Middle frontal gyrus (tissue), 1 donor: Measurements from ENCODE around the gene FOXD4L6.
"Not testable (repeated sequence)": the region's sequence is repeated elsewhere in the genome, so short reads cannot be mapped to it uniquely, and the experiment has no call there.

Source experiments
- DNase-seq: peaks from one replicate; pipeline ENCODE4 v3.0.0-alpha.2; 2015; ENCODE audit warnings: low spot score; ENCODE audit errors: extremely low spot score

FOXD4L6 gene

DNA sequence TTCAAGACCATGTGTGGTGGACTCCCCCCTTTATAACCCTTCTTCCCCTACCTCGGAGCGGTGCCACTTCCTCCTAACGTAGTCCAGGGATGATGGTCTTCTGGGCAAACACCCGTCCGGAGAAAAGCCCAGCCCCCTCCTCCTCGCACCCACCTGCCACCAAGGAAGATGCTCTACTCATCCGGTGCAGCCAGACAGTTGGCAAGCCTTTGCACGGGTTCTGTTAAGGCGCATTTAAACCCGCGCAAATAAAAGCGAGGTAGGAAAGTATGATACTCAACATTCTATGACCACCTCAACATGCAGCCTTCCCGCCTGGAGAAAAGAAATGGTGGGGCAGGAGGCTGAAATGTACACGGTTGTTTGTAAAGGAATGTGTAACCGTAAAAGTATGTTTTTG lies at the start of gene FOXD4L6:
FOXD4L6 (minus strand) TSS at position 101 of the 400 bp plus-strand sequence. CDS start 298 bp downstream, outside the sequence.
- not testable (repeated sequence) for DNase-seq

DNA sequence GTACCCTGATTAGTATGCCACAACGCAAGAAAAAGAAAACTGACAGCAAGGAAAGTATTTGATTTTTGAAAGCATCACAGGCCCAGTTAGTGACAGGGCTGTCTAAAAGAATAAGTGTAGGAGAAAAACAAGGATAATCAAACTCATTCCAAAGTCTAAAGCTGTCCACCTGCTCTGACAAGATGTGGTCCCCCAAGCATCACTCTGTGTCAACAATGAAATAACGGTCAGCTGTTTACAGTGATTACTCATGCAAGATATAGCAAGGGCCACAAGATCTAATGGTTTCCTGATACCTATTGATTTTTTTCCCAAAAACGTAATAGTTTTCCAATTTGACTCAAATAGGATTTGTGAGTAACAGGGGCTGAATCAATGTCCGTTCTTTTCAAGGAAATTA lies 46.5 kb upstream of the FOXD4L6 start:
- not testable (repeated sequence) for DNase-seq

- not testable (repeated sequence) for DNase-seq
Measured at GRCh38 chr9:41150116-41150515, 21.6 kb upstream of the FOXD4L6 start.

DNA sequence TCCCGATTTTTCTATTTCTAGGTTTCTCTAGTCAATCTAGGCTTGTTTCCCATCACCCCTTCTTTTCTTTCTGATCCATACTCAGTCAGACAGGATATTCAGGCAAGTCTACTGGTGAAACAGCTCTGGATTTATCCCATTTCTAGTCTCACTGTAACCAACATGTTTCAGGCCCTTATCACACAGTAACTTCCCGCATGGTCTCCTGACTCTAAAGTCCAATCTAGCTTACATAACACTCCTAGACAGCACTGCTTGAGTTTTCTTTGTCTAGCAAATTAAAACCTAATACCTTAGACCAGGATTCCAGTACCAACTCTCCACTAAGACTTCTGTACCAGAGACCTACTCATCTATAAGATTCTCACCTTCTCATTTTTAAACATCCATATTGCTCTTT lies 13.4 kb upstream of the FOXD4L6 start:
- not testable (repeated sequence) for DNase-seq

DNA sequence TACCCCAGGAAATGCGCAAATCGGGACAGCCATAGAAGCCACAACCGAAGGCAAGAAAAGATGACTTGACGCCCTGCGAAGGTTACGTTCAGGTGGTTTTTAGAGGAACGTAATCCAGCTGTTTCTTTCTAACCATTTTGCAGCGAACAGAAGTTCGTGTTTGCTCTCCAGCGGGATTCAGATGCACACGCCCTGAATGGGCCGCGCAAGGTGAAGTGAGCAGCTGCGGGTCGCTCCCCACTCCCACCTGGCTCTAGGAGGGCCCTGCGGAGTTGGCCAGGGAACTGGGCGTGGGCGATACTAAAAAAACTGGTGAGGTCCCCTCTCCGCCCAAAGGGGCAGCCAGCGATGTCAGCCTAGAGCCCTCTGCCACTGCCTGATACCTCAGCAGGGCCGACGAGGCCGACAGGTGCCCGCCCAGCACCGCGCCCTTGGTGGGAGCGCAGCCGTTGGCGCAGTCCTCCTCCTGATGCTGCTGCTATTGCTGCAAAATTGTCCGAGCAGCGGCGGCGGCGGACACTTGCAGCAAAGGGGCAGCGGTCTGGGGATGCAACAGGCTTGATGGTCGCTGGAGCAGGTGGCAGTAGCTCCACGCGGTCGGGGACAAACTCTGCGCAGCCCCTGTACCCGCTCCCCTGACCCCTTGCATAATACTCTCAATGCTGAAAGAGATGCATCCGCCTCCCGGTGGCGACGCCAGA lies 1.6 kb downstream of the FOXD4L6 start:
- DNase-seq = not testable (repeated sequence)

- DNase-seq = not testable (repeated sequence)
Measured at GRCh38 chr9:41125936-41126335, 2.5 kb downstream of the FOXD4L6 start.

GRCh38 chr9:41125109-41125658 lies 3.3 kb downstream of the FOXD4L6 start:
- DNase-seq = not testable (repeated sequence)

DNA sequence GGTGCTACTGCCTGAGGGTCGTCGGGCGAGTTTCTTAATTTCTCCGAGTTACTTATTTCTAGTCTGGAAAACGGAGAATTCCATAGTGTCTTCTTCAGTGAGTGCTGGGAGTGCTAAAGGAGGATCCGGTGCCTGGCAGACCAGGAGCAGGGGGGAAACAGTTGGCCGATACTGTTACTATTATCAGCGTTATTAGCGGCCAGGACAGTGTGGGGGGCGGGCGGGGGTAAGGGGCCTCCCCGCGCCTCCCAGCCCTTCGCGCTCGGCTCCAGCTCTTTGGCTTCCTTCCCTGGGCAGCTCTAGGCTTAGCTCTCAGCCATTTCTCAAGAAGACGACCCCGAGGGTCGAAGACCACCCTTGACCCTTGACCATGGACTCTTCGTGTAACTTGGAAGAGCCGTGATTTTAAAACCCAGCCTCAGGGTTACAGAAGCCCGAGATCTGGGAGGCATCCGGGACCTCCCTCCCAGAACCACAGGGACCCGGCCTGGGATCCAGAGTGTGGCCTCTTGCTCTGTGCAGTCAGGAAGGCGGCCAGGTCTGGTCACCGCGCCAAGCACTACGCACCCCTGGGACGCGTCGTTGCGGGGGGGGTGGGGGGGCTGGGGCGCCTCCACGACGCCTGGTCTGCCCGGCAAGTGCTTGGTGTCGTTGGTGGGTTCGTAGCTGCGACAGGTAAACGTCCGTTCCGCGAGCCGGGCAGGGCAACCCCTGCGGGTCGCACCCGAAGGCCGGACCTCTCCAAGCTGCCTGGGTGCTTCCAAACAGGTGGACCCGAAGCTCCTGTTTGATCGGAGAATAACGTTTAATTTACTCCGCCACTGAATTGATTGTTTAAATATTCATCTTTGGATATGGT lies 4.0 kb downstream of the FOXD4L6 start:
- not testable (repeated sequence) for DNase-seq

GRCh38 chr9:41123812-41124211 lies 4.7 kb downstream of the FOXD4L6 start:
- not testable (repeated sequence) for DNase-seq

GRCh38 chr9:41123396-41123795 lies 5.1 kb downstream of the FOXD4L6 start:
- not testable (repeated sequence) for DNase-seq

GRCh38 chr9:41120696-41121095 lies 7.8 kb downstream of the FOXD4L6 start:
- not testable (repeated sequence) for DNase-seq

- not testable (repeated sequence) for DNase-seq
Measured at GRCh38 chr9:41119719-41120118, 8.8 kb downstream of the FOXD4L6 start.

- not testable (repeated sequence) for DNase-seq
Measured at GRCh38 chr9:41119311-41119710, 9.2 kb downstream of the FOXD4L6 start.

GRCh38 chr9:41113348-41113747 lies 15.1 kb downstream of the FOXD4L6 start:
- DNase-seq = not testable (repeated sequence)

DNA sequence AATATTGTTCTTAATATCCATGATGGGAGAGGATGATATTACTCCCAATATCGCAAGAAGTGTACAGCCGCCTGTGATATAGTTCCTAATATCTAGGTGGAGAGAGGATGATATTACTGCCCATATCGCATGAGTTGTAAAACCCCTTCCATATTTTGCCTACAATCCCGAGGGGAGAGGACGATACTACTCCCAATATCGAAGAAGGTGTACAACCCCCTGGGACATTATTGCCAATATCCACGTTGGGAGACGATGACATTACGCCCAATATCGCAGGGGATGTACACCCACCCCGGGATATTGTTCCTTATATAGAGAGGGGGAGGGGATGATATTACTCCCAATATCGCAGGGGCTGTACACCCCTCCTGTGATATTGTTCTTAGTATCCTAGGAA lies 17.1 kb downstream of the FOXD4L6 start:
- not testable (repeated sequence) for DNase-seq

DNA sequence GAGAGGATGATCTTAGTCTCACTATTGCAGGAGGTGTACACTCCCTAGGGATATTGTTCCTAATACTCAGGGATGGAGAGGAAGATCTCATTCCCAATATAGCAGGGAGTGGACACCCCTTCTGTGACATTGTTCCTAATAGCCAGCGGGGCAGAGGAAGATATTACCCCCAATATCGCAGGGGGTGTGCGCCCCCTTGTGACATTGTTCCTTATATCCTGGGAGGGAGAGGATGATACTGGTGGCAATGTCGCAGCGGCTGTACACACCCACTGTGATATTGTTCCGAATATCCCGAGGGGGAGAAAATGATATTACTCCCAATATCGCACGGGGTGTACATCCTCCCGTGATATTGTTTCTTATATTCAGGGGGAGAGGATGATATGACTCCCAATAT lies 17.6 kb downstream of the FOXD4L6 start:
- DNase-seq = not testable (repeated sequence)

DNA sequence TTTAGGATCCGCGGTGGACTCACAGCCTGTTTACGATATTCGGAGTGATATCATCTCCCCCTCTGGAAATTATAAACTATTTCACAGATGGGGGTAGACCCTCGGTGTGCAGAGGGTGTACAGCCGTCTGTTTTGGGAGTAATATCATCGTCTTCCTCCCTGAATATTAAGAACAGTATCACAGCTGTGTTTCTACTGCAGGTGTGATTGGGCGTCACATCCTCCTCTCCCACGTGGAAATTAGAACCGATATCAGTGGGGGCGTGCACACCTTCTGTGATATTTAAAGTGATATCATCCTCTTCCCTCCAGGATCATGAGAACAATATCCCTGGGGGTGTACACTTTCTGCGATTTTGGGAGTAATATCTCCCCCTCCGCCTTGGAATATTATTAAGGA lies 19.2 kb downstream of the FOXD4L6 start:
- not testable (repeated sequence) for DNase-seq

DNA sequence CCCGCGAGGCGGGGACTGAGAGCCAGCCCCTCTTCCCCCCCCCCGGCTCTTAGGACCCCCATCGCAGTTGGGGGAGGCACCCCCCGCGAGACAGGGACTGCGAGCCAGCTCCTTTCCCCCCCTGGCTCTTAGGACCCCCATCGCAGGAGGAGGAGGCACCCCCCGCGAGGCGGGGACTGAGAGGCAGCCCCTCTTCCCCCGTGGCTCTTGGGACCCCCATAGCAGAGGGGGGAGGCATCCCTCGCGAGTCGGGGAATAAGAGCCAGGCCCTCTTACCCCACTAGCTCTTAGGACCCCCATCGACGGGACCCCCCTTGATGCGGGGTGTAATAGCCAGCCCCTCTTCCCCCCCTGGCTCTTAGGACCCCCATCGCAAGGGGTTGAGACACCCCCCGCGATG lies 19.7 kb downstream of the FOXD4L6 start:
- DNase-seq = not testable (repeated sequence)

DNA sequence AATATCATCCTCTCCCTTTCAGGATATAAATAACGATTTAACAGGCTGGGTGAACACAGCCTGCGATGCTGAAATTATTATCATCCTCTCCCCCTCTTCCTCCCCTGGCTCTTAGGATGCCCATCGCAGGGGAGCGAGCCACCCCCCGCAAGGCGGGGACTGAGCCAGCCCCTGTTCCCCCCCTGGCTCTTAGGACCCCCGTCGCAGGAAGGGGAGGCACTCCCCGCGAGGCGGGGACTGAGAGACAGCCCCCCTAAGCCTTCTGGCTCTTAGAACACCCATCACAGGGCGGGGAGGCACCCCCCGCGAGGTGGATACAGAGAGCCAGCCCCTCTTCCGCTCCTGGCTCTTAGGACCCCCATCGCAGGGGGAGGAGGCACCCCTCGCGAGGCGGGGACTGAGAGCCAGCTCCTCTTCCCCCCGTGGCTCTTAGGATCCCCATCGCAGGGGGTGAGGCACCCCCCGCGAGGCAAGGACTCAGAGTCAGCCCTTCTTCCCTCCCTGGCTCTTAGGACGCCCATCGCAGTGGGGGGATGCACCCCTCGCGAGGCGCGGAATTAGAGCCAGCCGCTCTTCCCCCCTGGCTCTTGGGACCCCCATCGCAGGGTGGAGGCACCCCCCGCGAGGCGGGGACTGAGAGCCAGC lies 21.9 kb downstream of the FOXD4L6 start:
- not testable (repeated sequence) for DNase-seq

DNA sequence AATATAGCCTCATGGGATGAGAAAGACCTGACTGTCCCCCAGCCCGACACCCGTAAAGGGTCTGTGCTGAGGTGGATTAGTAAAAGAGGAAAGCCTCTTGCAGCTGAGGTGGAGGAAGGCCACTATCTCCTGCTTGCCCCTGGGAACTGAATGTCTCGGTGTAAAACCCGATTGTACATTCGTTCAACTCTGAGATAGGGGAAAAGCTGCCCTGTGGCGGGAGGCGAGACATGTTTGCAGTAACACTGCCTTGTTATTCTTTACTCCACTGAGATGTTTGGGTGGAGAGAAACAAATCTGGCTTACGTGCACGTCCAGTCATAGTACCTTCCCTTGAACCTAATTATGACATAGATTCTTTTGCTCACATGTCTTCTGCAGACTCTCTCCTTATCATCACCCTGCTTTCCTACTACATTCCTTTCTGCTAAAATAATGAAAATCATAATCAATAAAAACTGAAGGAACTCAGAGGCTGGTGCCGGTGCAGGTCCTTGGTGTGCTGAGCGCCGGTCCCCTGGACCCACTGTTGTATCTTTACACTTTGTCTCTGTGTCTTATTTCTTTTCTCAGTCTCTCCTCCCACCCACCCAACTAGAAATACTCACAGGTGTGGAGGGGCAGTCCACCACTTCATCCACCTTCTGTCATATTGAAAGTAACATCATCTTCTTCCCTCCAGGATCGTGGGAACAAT lies 22.8 kb downstream of the FOXD4L6 start:
- not testable (repeated sequence) for DNase-seq

DNA sequence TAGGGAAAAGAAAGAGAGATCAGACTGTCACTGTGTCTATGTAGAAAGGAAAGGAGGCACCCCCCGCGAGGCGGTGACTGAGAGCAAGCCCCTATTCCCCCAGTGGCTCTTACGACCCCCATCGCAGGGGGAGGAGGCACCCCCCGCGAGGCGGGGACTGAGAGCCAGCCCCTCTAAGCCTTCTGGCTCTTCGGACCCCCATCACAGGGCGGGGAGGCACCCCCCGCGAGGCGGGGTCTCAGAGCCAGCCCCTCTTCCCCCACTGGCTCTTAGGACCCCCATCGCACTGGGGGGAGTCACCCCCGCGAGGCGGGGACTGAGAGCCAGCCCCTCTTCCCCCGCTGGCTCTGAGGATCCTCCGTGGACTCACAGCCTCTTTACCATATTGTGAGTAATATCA lies 23.9 kb downstream of the FOXD4L6 start:
- not testable (repeated sequence) for DNase-seq
